WTC11 (cell line): ENCODE measurements around the gene NCAM2. TPM values are rescaled to one million over a fixed set of nuclear protein-coding genes. Genes with fewer than 3 reads are reported as not detected.

Experiments used
- ATAC-seq: fragments of 200-7000 bp; cut with Tn5 transposase; 2 replicates; pipeline ENCODE4 v1.10.0; 2021; ENCODE audit warnings: mild to moderate bottlenecking, moderate library complexity
- CTCF ChIA-PET: fragments of 300-600 bp; sonication (Branson Sonifier 250); formaldehyde crosslinking; loops from one replicate; lab custom pipeline; 2021; ENCODE audit warnings: antibody characterized with exemption; lab: Charles Lee
- POLR2A ChIA-PET: fragments of 350-600 bp; sonication (Branson Sonifier 250); formaldehyde crosslinking; loops from one replicate; lab custom pipeline; 2021; ENCODE audit warnings: antibody characterized with exemption; lab: Charles Lee
- DNase-seq: peaks from one replicate; pipeline ENCODE4 v3.0.0; 2021; ENCODE audit warnings: low spot score
- H3K27ac Mint-ChIP-seq: 2 replicates; pipeline ENCODE4 v1.8.0; 2021; ENCODE audit warnings: mixed read lengths
- H3K27me3 Mint-ChIP-seq: 2 replicates; pipeline ENCODE4 v1.8.0; 2021; ENCODE audit warnings: low read depth, mild to moderate bottlenecking, moderate library complexity, mixed read lengths
- H3K36me3 Mint-ChIP-seq: 2 replicates; pipeline ENCODE4 v1.8.0; 2021; ENCODE audit warnings: mixed read lengths
- H3K4me1 Mint-ChIP-seq: 2 replicates; pipeline ENCODE4 v1.8.0; 2022; ENCODE audit warnings: mixed read lengths
- H3K4me3 Mint-ChIP-seq: 2 replicates; pipeline ENCODE4 v1.8.0; 2021; ENCODE audit warnings: mild to moderate bottlenecking, moderate library complexity, mixed read lengths
- H3K9me3 Mint-ChIP-seq: 2 replicates; pipeline ENCODE4 v1.8.0; 2021; ENCODE audit warnings: mixed read lengths
- ATF1 ChIP-seq: sonication (generic); formaldehyde crosslinking; IDR thresholded peaks from 2 replicates; pipeline ENCODE4 v1.8.1; 2023; ENCODE audit warnings: mild to moderate bottlenecking, moderate library complexity, missing genetic modification reagents
- ELF4 ChIP-seq: sonication (generic); formaldehyde crosslinking; IDR thresholded peaks from 2 replicates; pipeline ENCODE4 v1.8.1; 2022; ENCODE audit warnings: low read depth, mild to moderate bottlenecking, moderate library complexity, missing genetic modification reagents
- ESRRA ChIP-seq: sonication (generic); formaldehyde crosslinking; IDR thresholded peaks from 2 replicates; pipeline ENCODE4 v1.8.1; 2022; ENCODE audit warnings: mild to moderate bottlenecking, missing genetic modification reagents, borderline replicate concordance
- GRHL2 ChIP-seq: fragments of 250-450 bp; sonication (Bioruptor Pico); IDR thresholded peaks from 2 replicates; pipeline ENCODE4 v1.8.0; 2022; ENCODE audit warnings: mild to moderate bottlenecking, moderate library complexity; ENCODE audit not compliant: insufficient replicate concordance, severe bottlenecking
- HMGA2 ChIP-seq: fragments of 250-450 bp; sonication (Bioruptor Pico); IDR thresholded peaks from 2 replicates; pipeline ENCODE4 v1.4.0; 2021; ENCODE audit warnings: mild to moderate bottlenecking, moderate library complexity
- KAT7 ChIP-seq: sonication (generic); formaldehyde crosslinking; IDR thresholded peaks from 2 replicates; pipeline ENCODE4 v1.8.1; 2023; ENCODE audit warnings: missing genetic modification reagents, mild to moderate bottlenecking, borderline replicate concordance
- NFATC4 ChIP-seq: fragments of 250-450 bp; sonication (Bioruptor Pico); IDR thresholded peaks from 2 replicates; pipeline ENCODE4 v1.9.0; 2021; ENCODE audit warnings: mild to moderate bottlenecking
- OVOL2 ChIP-seq: fragments of 250-450 bp; sonication (Bioruptor Pico); IDR thresholded peaks from 2 replicates; pipeline ENCODE4 v1.9.0; 2021; ENCODE audit warnings: mild to moderate bottlenecking, borderline replicate concordance
- RELA ChIP-seq: sonication (generic); formaldehyde crosslinking; IDR thresholded peaks from 2 replicates; pipeline ENCODE4 v1.8.1; 2022; ENCODE audit warnings: missing genetic modification reagents, mild to moderate bottlenecking, borderline replicate concordance
- TEAD1 ChIP-seq: sonication (generic); formaldehyde crosslinking; IDR thresholded peaks from 2 replicates; pipeline ENCODE4 v1.8.0; 2022; ENCODE audit warnings: mild to moderate bottlenecking, missing genetic modification reagents
- TEAD4 ChIP-seq: sonication (generic); formaldehyde crosslinking; IDR thresholded peaks from 2 replicates; pipeline ENCODE4 v1.8.0; 2022; ENCODE audit warnings: mild to moderate bottlenecking, missing genetic modification reagents
- ZBTB21 ChIP-seq: sonication (generic); formaldehyde crosslinking; IDR thresholded peaks from 2 replicates; pipeline ENCODE4 v1.8.1; 2023; ENCODE audit warnings: mild to moderate bottlenecking, missing genetic modification reagents, borderline replicate concordance
- ZNF138 ChIP-seq: sonication (generic); formaldehyde crosslinking; conservative IDR thresholded peaks from 2 replicates; pipeline ENCODE4 v1.8.1; 2022; ENCODE audit warnings: mild to moderate bottlenecking, moderate library complexity, missing genetic modification reagents
- ZNF396 ChIP-seq: fragments of 250-450 bp; sonication (Bioruptor Pico); IDR thresholded peaks from 2 replicates; pipeline ENCODE4 v1.8.0; 2021; ENCODE audit warnings: mild to moderate bottlenecking, moderate library complexity, borderline replicate concordance
- ZNF416 ChIP-seq: fragments of 250-450 bp; sonication (Bioruptor Pico); IDR thresholded peaks from 2 replicates; pipeline ENCODE4 v1.9.0; 2021; ENCODE audit warnings: mild to moderate bottlenecking, inconsistent platforms
- total RNA-seq: library from RNA; stranded (reverse); gene quantifications from 3 replicates; pipeline ENCODE4 v1.2.3, GENCODE V29; 2021
- TF ChIP-seq, protein P1 (sequence below): sonication (generic); formaldehyde crosslinking; IDR thresholded peaks from 2 replicates; pipeline ENCODE4 v1.8.0; 2022; ENCODE audit warnings: missing genetic modification reagents
- TF ChIP-seq, protein P2 (sequence below): fragments of 250-450 bp; sonication (Bioruptor Pico); IDR thresholded peaks from 2 replicates; pipeline ENCODE4 v1.9.0; 2021; ENCODE audit warnings: mild to moderate bottlenecking
- TF ChIP-seq, protein P3 (sequence below): fragments of 250-450 bp; sonication (Bioruptor Pico); IDR thresholded peaks from 2 replicates; pipeline ENCODE4 v1.8.0; 2021; ENCODE audit warnings: mild to moderate bottlenecking
- TF ChIP-seq, protein P4 (sequence below): sonication (generic); formaldehyde crosslinking; IDR thresholded peaks from 2 replicates; pipeline ENCODE4 v1.8.0; 2022; ENCODE audit warnings: mild to moderate bottlenecking, missing genetic modification reagents
- TF ChIP-seq, protein P5 (sequence below): sonication (generic); formaldehyde crosslinking; IDR thresholded peaks from 2 replicates; pipeline ENCODE4 v1.8.1; 2023; ENCODE audit warnings: mild to moderate bottlenecking, missing genetic modification reagents, moderate library complexity
- TF ChIP-seq, protein P6 (sequence below): sonication (generic); formaldehyde crosslinking; conservative IDR thresholded peaks from 2 replicates; pipeline ENCODE4 v1.8.1; 2022; ENCODE audit warnings: mild to moderate bottlenecking, missing genetic modification reagents
- TF ChIP-seq, protein P7 (sequence below): fragments of 250-450 bp; sonication (Bioruptor Pico); IDR thresholded peaks from 2 replicates; pipeline ENCODE4 v2.1.2; 2022; ENCODE audit warnings: mild to moderate bottlenecking, moderate library complexity
- TF ChIP-seq, protein P8 (sequence below): sonication (generic); formaldehyde crosslinking; IDR thresholded peaks from 2 replicates; pipeline ENCODE4 v1.8.1; 2023; ENCODE audit warnings: mild to moderate bottlenecking, missing genetic modification reagents, moderate library complexity
- TF ChIP-seq, protein P9 (sequence below): sonication (generic); formaldehyde crosslinking; IDR thresholded peaks from 2 replicates; pipeline ENCODE4 v1.8.1; 2023; ENCODE audit warnings: mild to moderate bottlenecking, missing genetic modification reagents, borderline replicate concordance

NCAM2 gene
- total RNA-seq, 1 experiment from 2014 or later, result 1.6 TPM

DNA sequence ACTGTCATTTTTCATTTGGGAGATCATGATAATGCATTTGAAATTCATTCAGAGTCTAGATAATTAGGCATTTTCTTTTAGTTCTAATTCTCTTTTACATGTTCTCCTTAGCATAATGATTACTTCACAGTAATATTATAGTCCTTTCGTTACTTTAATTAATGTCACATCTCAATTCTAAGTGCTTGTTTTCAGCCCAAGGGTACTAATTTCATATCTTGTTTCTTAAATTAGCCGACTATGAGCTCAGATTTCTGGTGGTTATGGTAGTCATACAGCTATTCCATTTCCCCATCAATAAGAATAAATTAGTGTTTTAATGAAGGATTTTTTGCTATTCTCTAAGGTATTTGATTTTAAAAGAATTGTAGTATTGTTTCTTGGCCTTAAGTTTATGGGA, 120.9 kb downstream of the NCAM2 start (continued):
- TF ChIP-seq, protein P1, sequence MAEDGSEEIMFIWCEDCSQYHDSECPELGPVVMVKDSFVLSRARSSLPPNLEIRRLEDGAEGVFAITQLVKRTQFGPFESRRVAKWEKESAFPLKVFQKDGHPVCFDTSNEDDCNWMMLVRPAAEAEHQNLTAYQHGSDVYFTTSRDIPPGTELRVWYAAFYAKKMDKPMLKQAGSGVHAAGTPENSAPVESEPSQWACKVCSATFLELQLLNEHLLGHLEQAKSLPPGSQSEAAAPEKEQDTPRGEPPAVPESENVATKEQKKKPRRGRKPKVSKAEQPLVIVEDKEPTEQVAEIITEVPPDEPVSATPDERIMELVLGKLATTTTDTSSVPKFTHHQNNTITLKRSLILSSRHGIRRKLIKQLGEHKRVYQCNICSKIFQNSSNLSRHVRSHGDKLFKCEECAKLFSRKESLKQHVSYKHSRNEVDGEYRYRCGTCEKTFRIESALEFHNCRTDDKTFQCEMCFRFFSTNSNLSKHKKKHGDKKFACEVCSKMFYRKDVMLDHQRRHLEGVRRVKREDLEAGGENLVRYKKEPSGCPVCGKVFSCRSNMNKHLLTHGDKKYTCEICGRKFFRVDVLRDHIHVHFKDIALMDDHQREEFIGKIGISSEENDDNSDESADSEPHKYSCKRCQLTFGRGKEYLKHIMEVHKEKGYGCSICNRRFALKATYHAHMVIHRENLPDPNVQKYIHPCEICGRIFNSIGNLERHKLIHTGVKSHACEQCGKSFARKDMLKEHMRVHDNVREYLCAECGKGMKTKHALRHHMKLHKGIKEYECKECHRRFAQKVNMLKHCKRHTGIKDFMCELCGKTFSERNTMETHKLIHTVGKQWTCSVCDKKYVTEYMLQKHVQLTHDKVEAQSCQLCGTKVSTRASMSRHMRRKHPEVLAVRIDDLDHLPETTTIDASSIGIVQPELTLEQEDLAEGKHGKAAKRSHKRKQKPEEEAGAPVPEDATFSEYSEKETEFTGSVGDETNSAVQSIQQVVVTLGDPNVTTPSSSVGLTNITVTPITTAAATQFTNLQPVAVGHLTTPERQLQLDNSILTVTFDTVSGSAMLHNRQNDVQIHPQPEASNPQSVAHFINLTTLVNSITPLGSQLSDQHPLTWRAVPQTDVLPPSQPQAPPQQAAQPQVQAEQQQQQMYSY (CRISPR knock-in tag), result no peak
- TF ChIP-seq ATF1 (CRISPR knock-in tag) (no peak), KAT7 (no peak), TEAD4 (no peak), TEAD1 (CRISPR knock-in tag) (no peak), ELF4 (CRISPR knock-in tag) (no peak), ZNF138 (CRISPR knock-in tag) (no peak), ZBTB21 (CRISPR knock-in tag) (no peak)
- TF ChIP-seq, protein P2, sequence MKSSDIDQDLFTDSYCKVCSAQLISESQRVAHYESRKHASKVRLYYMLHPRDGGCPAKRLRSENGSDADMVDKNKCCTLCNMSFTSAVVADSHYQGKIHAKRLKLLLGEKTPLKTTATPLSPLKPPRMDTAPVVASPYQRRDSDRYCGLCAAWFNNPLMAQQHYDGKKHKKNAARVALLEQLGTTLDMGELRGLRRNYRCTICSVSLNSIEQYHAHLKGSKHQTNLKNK (CRISPR knock-in tag), result no peak
- TF ChIP-seq, protein P3, sequence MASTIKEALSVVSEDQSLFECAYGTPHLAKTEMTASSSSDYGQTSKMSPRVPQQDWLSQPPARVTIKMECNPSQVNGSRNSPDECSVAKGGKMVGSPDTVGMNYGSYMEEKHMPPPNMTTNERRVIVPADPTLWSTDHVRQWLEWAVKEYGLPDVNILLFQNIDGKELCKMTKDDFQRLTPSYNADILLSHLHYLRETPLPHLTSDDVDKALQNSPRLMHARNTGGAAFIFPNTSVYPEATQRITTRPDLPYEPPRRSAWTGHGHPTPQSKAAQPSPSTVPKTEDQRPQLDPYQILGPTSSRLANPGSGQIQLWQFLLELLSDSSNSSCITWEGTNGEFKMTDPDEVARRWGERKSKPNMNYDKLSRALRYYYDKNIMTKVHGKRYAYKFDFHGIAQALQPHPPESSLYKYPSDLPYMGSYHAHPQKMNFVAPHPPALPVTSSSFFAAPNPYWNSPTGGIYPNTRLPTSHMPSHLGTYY, result no peak

DNA sequence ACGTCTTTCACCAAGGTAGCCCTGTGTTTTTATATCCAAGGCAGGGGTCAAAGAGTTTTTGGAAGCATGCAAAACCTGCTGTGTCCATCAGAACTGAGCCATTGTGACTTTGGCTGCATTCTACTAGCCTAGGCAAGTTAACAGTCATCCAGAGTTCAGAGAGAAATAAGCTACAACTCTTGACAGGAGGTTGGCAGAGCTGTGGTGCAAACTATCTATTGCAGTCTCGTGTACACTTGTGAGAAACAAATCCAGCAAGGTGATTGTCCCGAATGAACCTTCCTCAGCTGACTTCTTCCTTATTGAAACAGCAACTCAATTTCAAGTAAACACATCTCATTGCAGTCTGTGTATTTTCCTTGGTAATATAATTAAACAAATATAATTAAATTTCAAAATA, 124.5 kb downstream of the NCAM2 start:
- ATAC-seq, result no peak
- TF ChIP-seq, protein P4, sequence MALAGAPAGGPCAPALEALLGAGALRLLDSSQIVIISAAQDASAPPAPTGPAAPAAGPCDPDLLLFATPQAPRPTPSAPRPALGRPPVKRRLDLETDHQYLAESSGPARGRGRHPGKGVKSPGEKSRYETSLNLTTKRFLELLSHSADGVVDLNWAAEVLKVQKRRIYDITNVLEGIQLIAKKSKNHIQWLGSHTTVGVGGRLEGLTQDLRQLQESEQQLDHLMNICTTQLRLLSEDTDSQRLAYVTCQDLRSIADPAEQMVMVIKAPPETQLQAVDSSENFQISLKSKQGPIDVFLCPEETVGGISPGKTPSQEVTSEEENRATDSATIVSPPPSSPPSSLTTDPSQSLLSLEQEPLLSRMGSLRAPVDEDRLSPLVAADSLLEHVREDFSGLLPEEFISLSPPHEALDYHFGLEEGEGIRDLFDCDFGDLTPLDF (CRISPR knock-in tag), result no peak
- TF ChIP-seq, protein P5, sequence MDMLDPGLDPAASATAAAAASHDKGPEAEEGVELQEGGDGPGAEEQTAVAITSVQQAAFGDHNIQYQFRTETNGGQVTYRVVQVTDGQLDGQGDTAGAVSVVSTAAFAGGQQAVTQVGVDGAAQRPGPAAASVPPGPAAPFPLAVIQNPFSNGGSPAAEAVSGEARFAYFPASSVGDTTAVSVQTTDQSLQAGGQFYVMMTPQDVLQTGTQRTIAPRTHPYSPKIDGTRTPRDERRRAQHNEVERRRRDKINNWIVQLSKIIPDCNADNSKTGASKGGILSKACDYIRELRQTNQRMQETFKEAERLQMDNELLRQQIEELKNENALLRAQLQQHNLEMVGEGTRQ, result no peak
- TF ChIP-seq RELA (CRISPR knock-in tag) (no peak), NFATC4 (CRISPR knock-in tag) (no peak), OVOL2 (CRISPR knock-in tag) (no peak), ZBTB21 (CRISPR knock-in tag) (no peak), ZNF416 (CRISPR knock-in tag) (no peak), GRHL2 (CRISPR knock-in tag) (no peak), ZNF396 (no peak), ESRRA (CRISPR knock-in tag) (no peak), HMGA2 (CRISPR knock-in tag) (no peak), TEAD1 (CRISPR knock-in tag) (no peak)
- TF ChIP-seq, protein P6, sequence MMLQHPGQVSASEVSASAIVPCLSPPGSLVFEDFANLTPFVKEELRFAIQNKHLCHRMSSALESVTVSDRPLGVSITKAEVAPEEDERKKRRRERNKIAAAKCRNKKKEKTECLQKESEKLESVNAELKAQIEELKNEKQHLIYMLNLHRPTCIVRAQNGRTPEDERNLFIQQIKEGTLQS (CRISPR knock-in tag), result no peak
- TF ChIP-seq, protein P7, sequence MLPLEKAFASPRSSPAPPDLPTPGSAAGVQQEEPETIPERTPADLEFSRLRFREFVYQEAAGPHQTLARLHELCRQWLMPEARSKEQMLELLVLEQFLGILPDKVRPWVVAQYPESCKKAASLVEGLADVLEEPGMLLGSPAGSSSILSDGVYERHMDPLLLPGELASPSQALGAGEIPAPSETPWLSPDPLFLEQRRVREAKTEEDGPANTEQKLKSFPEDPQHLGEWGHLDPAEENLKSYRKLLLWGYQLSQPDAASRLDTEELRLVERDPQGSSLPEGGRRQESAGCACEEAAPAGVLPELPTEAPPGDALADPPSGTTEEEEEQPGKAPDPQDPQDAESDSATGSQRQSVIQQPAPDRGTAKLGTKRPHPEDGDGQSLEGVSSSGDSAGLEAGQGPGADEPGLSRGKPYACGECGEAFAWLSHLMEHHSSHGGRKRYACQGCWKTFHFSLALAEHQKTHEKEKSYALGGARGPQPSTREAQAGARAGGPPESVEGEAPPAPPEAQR (CRISPR knock-in tag), result no peak
- TF ChIP-seq, protein P8, sequence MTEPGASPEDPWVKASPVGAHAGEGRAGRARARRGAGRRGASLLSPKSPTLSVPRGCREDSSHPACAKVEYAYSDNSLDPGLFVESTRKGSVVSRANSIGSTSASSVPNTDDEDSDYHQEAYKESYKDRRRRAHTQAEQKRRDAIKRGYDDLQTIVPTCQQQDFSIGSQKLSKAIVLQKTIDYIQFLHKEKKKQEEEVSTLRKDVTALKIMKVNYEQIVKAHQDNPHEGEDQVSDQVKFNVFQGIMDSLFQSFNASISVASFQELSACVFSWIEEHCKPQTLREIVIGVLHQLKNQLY (CRISPR knock-in tag), result no peak
- TF ChIP-seq, protein P9, sequence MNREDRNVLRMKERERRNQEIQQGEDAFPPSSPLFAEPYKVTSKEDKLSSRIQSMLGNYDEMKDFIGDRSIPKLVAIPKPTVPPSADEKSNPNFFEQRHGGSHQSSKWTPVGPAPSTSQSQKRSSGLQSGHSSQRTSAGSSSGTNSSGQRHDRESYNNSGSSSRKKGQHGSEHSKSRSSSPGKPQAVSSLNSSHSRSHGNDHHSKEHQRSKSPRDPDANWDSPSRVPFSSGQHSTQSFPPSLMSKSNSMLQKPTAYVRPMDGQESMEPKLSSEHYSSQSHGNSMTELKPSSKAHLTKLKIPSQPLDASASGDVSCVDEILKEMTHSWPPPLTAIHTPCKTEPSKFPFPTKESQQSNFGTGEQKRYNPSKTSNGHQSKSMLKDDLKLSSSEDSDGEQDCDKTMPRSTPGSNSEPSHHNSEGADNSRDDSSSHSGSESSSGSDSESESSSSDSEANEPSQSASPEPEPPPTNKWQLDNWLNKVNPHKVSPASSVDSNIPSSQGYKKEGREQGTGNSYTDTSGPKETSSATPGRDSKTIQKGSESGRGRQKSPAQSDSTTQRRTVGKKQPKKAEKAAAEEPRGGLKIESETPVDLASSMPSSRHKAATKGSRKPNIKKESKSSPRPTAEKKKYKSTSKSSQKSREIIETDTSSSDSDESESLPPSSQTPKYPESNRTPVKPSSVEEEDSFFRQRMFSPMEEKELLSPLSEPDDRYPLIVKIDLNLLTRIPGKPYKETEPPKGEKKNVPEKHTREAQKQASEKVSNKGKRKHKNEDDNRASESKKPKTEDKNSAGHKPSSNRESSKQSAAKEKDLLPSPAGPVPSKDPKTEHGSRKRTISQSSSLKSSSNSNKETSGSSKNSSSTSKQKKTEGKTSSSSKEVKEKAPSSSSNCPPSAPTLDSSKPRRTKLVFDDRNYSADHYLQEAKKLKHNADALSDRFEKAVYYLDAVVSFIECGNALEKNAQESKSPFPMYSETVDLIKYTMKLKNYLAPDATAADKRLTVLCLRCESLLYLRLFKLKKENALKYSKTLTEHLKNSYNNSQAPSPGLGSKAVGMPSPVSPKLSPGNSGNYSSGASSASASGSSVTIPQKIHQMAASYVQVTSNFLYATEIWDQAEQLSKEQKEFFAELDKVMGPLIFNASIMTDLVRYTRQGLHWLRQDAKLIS (CRISPR knock-in tag), result no peak

More for the DNA sequence above, 124.5 kb downstream of the NCAM2 start:
- H3K9me3 Mint-ChIP-seq, result no peaks in the 10 kb centered on the region
- H3K27me3 Mint-ChIP-seq, result no peaks in the 10 kb centered on the region
- DNase-seq, result no peak
- no peak overlapping the region for H3K4me3 Mint-ChIP-seq
- H3K27ac Mint-ChIP-seq, result no peak overlapping the region
- no peaks in the 10 kb centered on the region for H3K4me1 Mint-ChIP-seq
- H3K36me3 Mint-ChIP-seq, result no peaks in the 10 kb centered on the region
- ChIA-PET CTCF (no interaction called here), POLR2A (no interaction called here)
